Right lobe of liver (tissue), 4 donors: ENCODE data around the gene GFER.

Experiments
- CTCF ChIP-seq, 4 donors: fragments of 200-600 bp in 3 of 4; fragments of 450-650 bp in 1 of 4; IDR thresholded peaks; one replicate each; pipeline versions ENCODE4 v1.5.1 to v1.8.0; 2016 to 2022; ENCODE audit warnings: antibody characterized with exemption in 4 of 4, mild to moderate bottlenecking in 2 of 4
- POLR2A ChIP-seq: fragments of 450-650 bp; IDR thresholded peaks from one replicate; pipeline ENCODE4 v1.6.1; 2017; ENCODE audit warnings: antibody characterized with exemption, mild to moderate bottlenecking
- donor health status: DM: no; HTN: no; CAD: no.
- donor health status: DM: no; HTN: no; CAD: no.
- donor health status: DM: no; HTN: yes; CAD: no.

DNA sequence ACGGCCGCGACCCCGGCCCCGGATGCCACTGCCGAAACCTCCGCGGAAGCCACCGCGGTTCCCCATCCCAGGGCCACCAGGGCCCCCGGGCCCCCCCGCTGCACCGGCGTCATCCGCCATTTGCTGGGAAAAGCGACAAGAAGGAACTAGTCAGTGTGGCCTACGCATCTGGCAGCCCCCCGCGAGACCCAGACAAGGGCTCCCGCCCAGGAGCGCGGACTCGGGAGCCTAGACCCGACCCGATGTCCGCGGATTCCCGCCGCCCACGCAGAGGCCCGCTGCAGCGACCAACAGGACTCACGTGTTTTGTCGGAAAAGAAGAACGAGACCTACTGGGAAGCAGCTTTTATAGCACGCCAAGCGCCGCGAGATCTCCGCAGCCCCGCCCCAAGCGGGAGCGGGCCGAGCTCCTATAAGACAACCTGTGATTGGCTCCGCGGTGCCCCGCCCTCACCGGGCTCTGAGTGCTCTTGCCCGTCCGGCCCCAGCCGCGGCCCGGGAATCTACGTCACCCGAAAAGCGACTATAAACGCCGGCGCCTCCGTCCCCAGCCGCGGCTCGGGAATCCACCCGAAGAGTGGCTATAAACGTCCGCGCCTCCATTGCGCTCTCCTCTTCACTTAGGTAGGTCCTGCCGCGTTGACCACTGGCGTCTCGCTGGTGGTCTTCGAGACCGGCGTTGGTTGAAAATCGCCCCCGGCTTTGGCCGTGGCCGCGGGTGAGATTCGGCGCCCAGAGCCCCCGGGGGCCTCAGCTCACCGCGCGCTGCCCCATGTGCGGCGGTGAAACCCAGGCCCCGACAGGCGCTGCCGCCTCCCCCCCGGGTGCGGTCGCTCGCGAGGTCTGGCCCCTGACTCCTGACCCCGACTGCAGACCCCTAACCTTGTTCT lies 19.2 kb upstream of the GFER start, which contains the start of gene RPS2:
- TF ChIP-seq CTCF (IDR thresholded peaks at IDR 0.05) = no peak
- TF ChIP-seq POLR2A = peak; percentile 93
